HG02973 (cell line): ENCODE data around the gene KAZALD1.

Experiments
- ATAC-seq: cut with Tn5 transposase; IDR thresholded peaks from one replicate; pipeline ENCODE4 v1.9.1; 2021; ENCODE audit warnings: moderate library complexity; ENCODE audit not compliant: unreplicated experiment

Gene KAZALD1, protein sequence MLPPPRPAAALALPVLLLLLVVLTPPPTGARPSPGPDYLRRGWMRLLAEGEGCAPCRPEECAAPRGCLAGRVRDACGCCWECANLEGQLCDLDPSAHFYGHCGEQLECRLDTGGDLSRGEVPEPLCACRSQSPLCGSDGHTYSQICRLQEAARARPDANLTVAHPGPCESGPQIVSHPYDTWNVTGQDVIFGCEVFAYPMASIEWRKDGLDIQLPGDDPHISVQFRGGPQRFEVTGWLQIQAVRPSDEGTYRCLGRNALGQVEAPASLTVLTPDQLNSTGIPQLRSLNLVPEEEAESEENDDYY

DNA sequence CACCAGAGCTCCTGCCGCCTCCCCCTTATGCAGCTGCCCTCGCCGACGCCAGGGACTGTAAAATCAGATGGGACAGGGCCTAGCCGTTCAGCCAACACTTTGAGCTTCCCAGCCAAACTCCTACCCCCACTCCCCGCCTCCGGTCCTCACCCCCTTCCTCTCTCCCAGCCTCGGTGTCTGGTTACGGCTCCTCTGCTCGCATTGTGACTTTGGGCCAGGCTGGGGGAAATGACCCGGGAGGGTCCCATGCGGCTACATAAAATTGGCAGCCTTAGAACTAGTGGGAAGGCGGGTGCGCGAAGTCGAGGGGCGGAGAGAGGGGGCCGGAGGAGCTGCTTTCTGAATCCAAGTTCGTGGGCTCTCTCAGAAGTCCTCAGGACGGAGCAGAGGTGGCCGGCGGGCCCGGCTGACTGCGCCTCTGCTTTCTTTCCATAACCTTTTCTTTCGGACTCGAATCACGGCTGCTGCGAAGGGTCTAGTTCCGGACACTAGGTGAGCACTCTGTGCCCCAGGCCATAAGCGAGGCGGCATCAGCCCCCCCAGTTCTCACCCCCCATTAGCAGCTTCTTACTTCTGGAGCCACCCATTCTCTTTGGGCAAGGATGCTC lies at the start of gene KAZALD1:
KAZALD1 (plus strand) TSS at position 366 of the 608 bp plus-strand sequence. CDS start 604 bp downstream, outside the sequence.
- ATAC-seq: peak; percentile 1

DNA sequence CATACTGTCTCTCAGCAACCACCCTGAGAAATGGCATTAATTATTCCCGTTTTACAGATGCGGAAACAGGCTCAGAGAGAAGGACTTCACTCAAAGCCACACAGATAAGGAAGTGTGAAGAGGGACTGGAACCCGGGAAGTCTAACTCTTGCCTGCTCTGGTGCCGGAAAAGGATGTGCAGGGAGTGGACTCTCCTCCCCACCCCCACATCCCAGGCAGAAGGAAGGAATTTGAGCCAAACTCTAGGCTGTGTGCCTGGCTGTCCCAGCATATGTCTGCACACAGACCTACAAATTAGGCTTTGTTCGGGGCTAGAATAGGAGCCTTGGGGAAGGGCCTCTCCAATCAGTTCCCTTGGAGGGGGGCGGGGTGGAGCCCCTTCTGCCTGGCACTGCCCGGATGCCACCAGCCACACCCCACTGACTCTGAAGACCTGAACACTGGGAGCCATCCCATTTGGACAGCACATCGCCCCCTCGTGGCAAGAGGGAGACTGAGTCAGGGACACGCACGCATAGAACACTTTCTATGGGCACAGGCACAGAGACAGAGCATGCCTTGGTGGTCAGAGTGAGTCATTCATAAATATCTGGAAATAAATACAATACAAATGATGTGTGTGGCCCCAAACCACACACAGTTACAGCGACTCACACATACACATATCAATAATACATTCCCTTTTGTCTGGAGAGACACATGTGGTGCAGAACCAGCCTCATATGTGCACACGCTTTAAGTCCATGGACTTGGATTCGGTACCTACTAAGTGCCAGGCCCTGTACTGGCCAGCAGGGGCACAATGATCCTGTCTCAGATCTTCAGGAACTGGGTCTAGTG lies 49.0 kb upstream of the KAZALD1 start:
- peak; percentile 57 for ATAC-seq

DNA sequence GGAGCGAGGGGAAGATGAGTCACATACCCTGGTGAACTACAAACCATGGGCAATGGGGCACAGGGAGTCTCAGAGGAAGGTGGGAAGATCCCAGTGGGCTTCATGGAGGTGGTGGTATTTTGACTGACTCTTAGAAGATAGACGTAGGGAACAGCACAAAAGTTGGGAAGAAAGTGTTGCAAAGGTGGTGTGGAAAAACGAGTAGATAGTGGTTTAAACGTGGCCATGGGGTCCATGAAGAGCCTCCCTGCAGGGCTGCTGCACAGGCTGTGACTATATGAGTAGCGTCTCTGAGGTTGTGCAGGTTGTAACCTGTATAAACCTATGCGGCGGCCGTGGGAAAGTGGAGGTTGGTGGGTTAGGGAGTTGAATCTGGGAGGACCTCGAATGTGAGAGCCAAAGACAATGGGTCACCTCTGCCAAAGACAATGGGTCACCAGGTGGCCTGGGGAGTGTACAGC lies 48.4 kb upstream of the KAZALD1 start:
- ATAC-seq: no peak

DNA sequence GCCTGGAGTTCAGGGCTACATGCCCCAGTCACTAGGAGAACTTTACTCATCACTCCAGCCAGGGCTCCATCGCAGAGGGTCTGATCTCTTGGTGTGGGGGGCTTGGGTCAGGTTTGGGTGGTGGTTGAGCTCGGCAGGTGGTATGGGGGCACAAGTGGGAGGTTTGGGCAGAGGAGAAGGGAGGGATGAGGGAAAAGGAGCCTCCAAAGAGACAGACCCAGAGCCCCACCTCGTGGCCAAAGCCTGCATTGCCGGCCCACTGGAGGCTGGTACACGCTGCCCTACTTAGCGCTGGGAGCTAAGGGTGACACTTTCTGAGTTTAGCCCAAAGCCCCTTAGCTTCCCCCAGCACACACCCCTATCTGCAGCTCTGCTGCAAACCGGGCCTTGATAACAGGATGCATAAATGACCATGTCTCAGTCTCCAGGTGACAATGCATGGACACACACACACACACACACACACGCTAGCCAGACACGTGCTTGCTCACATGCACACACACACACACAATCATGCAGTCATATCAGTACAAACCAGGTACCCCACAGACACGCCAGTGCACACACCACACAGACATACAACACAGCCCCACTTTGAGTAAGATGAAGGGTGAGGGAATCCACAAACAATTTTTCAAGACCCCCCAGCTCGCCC lies 47.4 kb upstream of the KAZALD1 start:
- ATAC-seq: no peak

DNA sequence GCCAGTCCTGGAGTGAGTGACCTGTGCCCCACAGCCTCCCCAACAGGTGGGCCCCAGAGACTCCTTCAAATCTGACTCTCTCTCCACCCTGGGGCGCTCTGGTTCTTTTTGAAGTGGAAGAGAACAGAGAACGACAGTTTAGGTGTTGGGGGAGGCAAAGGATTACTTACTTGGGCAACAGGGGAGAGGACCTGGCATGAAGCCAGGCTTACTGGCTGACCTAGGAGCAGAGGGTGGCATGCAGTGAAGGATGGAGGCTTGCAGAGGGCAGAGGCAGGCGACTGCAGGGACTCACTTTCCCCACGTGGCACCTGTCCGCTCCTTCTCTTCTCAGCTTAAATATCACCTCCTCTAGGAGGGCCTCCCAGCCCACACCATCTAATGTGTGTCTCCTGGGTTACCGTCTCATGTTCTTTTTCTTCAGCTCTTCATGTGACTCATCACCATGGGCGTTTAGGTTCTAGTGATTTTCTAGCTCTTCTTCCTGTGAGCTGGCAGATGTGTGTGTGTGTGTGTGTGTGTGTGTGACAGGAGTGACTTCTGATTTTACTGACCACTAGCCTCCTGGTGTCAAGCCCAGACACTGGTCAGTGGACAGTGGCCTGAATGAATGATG lies 46.7 kb upstream of the KAZALD1 start:
- no peak for ATAC-seq

DNA sequence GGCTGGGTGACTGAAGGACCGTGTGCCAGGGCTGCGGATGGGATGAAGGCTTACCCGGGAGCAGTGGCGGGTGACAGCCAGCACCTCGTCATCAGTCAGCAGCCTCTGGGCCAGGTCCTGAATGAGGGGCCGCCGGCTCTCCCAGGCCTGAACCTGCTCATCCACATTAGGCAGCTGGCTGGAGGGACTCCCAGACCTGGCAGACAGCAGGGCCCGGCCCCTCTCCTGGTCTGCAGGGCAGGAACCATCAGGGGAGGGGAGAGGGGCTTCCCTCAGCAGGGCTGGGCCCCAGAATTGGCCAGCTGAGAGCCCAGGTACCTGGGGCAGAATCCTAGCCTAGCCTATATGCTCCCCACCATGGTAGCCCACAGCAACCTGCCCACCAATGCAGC lies 46.2 kb upstream of the KAZALD1 start:
- ATAC-seq: no peak

DNA sequence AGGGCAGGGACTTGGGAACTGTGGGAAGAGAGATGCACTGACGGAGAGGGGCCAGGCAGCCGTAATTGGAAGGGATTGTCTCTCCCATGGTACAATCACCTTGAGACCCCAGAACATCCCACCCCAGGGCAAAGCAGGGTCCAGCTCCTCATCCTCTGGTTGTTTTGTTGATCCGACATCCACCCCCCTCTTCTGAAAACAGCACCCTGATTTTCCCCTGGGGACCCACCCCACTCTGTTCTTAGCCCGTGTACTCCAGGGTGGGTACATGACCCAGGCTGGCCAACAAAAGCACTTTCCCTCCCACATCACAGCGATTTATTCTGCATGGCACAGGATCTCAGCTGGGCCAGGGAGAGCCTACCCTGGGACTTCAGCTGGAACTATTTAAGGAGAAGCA lies 45.0 kb upstream of the KAZALD1 start:
- ATAC-seq: no peak

DNA sequence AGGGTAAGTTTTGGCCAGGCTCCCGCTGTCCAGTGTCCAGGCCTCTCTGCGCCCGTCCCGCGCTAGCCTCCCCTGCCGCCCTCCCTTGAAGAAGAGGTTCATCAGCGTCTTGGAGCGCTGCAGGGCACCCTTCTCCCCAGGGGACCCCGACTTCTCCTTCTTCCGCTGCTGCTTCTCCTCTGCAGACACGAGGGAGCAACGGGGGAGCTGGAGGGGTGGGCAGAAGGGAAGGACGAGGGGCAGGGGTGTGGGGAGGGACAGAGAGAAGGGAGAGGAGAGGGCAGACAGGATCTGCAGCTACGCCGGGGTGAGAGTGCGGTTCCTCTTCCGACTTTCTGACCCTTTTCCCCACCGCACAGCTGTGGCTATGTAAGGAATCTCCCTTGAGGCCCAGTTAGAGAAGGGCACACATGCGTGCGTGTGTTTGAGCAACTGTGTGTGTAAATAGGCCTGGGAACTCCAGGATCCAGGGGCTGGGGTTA lies 43.6 kb upstream of the KAZALD1 start:
- no peak for ATAC-seq

DNA sequence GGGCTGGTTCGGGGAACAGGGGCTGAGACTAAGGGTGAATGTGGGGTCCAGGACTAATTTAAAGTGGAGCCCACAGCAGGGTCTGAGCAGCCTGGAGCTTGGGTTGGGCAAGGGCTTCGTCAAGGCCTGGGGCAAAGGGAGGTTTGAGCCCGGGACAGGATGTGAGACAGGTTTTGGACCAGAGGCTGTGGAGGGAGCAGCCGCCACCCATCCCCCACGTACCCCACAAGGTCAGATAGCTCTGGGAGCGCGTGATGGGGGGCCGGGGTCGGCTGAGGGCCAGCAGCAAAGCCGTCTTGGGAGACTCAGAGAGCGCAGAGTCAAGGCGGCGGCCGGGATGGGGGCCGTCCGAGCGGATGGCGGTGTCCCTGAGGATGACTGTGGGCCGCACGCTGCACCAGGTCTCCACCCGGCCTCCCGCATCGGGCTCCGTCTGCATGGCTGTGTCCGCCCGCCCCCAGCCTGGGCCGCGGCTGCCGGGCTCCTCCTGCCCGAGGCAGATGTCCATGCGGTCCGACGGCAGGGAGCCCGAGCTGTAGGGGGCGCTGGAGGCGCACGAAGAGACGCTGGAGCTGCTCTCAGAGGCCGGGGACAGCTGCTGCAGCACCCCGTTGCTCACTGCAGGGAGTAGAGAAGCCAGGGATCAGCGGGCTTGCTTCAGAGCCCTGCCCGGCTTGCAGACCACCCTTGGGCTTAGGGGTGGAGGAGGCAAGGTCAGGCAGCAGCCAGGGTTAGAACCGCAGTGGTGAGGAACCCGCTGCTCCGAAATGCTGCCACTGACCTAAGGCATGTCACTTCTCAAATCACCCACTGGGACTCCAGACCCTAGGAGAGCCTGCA lies 43.0 kb upstream of the KAZALD1 start:
- peak; percentile 49 for ATAC-seq

DNA sequence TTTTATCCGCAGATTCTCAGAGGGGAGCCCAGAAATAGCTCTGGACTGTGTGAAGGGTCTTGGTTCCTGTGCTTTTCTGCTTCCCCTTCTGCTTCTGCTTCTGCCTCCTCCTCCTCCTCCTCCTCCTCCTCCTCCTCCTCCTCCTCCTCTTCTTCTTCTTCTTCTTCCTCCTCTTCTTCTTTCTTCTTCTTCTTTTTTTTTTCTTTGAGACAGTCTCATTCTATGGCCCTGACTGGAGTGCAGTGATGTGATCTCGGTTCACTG lies 42.4 kb upstream of the KAZALD1 start:
- no peak for ATAC-seq

DNA sequence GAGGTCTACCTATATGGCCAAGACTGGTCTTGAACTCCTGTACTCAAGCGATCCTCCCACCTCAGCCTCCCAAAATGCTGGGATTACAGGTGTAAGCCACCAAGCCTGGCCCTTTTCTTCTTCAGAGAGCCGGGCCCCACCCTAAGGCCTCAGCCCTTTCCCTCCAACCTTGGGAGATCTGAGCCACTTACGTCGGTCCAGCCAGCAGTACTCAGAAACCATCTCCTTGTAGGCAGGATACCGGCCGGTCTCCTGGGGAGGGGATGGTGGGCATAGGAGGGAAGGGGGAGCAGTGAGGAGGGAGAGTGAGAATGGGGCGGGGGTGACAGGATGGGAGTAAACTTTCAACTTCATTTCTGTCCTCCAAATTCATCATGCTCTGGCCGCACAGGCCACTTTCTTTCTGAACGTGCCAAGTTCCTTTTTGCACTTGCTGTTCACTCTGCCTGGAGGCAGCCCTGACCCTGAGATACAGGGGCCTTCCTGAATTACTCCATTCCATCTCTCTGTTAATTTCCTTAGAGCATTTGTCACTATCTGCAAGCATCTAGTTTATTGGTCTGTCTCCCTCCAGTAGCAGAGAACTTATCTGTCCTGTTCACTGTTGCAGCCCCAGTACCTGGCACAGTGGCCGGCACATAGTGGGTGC lies 41.2 kb upstream of the KAZALD1 start:
- ATAC-seq: no peak

DNA sequence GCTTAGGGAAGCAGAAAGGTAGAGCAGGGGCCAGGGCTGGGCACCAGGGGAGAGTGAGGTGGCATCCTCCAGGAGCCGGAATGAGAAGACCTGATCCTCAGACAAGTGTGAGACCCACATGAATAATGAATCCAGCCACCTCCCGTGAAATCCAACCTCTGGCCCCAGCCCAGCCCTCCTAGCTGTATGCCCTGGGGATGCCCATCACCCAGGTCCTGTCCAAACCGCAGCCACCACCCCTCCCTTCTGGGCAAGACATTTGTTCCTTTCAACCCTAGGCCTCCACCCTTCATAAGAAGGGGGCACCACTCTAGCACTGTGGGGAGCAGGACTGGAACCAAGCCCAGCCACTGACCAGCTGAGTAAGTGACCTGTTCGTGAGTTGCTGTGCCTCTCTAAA lies 40.5 kb upstream of the KAZALD1 start:
- ATAC-seq: no peak

DNA sequence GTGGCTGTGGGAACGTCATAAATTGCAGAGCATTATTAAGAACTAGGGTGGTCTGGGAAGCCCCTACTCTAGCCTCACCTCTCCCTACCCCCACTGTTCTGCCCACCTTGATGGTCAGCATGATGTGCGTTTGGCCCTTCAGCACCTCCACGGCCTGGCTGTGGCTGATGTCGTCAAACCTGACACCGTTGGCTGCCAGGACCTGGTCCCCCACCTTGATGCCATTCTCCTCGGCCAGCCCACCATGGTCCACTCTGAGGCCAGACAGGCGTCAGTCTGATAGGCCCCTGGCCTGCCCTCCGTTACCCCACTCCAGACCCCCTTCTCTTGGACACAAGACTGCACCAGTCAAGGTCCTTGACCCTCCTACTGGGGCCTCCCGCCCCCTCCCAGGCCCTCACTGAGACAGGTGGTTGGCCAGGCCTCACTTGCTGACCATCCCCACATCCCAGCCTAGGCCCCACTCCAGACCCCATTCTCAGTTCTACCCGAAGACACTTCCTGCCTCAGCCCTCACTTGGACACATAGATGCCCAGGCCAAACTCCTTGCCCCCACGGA lies 40.0 kb upstream of the KAZALD1 start:
- no peak for ATAC-seq

DNA sequence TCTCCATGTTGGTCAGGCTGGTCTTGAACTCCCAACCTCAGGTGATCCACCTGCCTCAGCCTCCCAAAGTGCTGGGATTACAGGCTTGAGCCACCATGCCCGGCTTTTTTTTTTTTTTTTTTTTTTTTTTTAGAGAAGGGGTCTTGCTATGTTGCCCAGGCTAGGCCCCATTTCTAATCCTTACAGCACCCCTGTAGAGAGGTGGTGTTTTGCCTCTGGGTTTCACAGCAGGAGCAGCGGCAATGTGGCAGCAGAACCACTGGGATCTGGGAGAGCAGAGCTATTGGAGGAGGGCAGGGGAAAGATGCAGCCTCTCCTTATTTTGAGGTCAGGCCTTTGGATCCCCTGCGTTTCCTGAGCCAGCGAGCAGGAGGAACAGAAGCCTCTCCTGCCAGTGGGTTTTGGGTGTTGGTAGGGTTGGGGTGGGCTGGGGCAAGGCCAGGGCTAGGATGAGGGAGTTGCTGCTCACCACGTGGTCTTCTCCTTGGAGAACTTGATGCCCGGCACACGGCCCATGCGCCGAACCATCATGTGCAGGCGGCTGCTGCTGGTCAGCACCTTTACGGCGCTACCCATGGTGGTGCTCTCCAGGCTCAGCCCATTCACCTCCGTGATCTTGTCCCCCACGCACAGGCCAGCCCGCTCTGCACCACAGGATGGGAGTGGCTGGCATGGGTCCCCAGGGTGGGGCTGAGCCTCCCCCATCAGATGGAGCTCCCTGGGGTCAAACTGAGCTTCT lies 38.7 kb upstream of the KAZALD1 start:
- ATAC-seq: no peak

DNA sequence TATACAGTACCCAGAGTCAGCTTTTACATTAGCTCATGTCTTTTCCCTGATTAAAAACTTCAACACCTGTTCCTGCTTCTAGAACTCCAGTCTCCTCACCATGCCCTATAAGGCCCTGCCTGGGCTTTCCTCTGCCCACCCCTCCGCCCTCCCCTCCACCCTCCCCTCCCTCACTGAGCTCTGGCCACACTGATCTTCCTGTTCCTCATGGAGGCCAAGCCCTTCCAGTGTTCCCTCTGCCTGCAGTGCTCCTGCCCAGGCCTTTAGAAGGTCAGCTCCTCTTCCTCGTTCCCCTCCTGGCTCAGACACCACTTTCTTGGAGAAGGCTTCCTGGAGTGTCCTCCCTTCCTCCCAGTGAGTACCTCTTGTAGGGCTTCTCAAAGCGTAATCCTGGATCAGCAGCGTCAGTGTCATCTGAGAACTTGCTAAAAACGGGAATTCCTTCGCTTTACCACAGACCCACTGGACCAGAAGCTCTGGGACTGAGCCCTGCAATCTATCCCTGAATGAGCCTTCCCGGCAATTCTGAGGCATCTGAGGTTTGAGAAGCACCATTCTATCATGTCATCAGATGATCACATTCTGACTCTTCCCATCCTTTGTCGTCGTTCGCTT lies 34.6 kb upstream of the KAZALD1 start:
- ATAC-seq: no peak

DNA sequence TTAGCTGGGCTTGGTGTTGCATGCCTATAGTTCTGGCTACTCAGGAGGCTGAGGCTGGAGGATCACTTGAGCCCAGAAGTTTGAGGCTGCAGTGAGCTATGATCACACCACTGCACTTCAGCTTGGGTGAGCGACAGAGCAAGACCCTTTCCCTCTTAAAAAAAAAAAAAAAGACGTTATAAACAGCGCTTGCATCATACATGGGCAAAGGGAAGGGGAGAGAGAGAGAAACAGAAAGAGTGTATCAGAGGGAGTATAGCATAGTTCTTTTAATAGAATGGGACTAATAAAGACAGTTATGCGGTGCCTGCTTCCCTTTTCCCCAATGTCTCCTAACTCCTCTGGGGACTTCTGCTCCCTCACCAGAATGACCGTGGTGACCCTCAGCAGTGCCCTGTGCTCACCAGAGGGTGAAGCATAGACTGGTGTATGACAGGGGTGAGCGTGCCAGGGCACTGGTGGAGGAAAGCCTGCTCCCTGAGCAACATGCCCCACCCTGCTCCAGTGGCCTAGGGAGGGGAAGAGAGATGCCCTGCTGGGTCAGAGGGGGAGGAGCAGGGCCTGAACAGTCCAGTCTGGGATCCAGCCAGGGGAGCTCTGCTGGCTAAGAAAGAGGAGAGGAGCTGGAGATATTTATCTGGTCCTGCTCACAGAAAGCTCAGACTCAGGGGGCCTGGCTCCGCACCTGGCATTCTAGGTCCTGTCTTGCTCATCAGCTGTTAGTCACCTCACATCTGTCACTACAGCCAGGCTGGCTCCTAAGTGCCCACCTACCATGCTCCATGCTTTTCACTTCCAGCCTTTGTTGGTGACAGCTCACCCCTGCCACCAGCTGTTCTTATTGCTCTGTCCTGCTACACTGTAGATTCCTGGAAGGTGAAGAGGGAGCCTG lies 33.1 kb upstream of the KAZALD1 start:
- no peak for ATAC-seq
